HAP-1 (cell line): Measurements from ENCODE around the gene CST1.
"Not testable (repeated sequence)": the region's sequence is repeated elsewhere in the genome, so short reads cannot be mapped to it uniquely, and the experiment has no call there.

Source experiments
- DNase-seq, 2 experiments: peaks; one replicate each; pipeline ENCODE4 v3.0.0-alpha.2; 2016 to 2020; ENCODE audit warnings: low spot score in 2 of 2
- H3K27me3 ChIP-seq: fragments of 250-450 bp; sonication (Bioruptor Pico); 2 replicates; pipeline ENCODE4 v1.5.1; 2020; ENCODE audit warnings: low read depth, mild to moderate bottlenecking, moderate library complexity
- H3K36me3 ChIP-seq: fragments of 250-450 bp; sonication (Bioruptor Pico); replicated peaks from 2 replicates; pipeline ENCODE4 v1.5.1; 2020; ENCODE audit warnings: mild to moderate bottlenecking
- H3K4me1 ChIP-seq: fragments of 250-450 bp; sonication (Bioruptor Pico); 2 replicates; pipeline ENCODE4 v1.5.1; 2020; ENCODE audit warnings: mild to moderate bottlenecking
- H3K4me3 ChIP-seq: fragments of 250-450 bp; sonication (Bioruptor Pico); 2 replicates; pipeline ENCODE4 v1.5.1; 2020; ENCODE audit warnings: mild to moderate bottlenecking, moderate library complexity
- H3K9me3 ChIP-seq: fragments of 250-450 bp; sonication (Bioruptor Pico); 2 replicates; pipeline ENCODE4 v1.5.1; 2020; ENCODE audit warnings: mild to moderate bottlenecking, moderate library complexity
- in situ Hi-C: fragments of 300-500 bp; cut with MboI; formaldehyde crosslinking; loops from 3 replicates; pipeline ENCODE4 v1.14.3; 2020; ENCODE audit warnings: low sequenced_read_pairs, inconsistent platforms, mixed read lengths

Gene CST1

DNA sequence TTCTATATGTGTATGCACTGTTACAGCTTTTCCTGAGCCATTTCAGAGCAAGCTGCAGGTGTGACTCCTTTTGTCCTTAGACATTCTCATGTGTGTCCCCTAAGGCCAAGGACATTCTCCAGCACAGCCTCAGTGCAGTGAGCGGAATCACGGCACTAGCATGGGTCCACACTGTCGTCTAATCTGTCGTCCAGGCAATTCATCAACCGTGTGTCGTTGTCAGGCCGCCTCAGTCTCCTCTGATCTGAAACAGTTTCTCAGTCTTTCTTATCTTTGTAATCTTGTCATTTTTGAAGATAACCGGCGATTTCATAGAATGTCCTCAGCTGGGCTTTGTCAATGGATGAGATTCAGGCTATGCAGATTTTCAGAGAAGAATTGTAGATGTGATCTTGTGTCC, 31.4 kb downstream of the CST1 start:
- in situ Hi-C loops, H3K36me3 ChIP-seq, H3K4me1 ChIP-seq, H3K27me3 ChIP-seq, H3K4me3 ChIP-seq, DNase-seq, H3K9me3 ChIP-seq: not testable (repeated sequence)

DNA sequence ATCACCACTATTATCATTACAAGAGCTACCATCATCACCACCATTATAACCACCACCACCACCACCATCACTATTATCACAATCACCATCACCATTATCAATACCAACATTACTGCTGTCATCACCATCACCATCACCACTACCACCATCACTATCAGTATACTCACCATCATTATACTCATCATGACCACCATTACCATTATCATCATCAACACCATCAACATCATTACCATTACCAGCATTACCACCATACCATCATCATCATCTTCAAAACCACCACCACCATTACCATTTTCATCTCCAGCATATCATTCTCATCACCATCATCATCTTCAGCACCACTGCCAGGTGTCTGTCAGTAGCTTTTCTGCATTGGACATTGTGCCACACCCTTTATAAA, 39.0 kb downstream of the CST1 start:
- in situ Hi-C loops, result not testable (repeated sequence)

DNA sequence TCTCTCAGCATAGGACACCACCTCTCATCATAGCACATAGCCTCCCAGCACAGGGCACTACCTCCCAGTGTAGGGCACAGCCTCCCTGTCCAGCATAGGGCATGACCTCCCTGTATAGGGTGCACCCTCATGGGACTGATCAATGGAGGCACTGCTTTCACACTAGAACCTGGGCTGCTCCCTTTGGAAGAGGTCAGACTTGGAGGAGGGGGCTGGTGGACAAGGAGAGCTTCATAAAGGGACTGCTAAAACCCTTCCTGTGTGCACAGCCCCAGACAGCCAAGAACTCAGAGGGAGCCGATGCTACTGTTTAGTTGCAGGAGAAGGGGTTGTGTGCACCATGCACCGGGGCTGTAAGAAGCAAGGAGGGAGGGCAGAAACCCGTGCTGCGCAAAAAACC, 40.0 kb downstream of the CST1 start:
- no peaks in the 10 kb centered on the region for H3K36me3 ChIP-seq
- H3K4me1 ChIP-seq, result no peaks in the 10 kb centered on the region
- in situ Hi-C loops, result no loop called here
- no peaks in the 10 kb centered on the region for H3K27me3 ChIP-seq
- no peak for DNase-seq
- no peaks in the 10 kb centered on the region for H3K9me3 ChIP-seq
- no peak overlapping the region for H3K4me3 ChIP-seq

More for the DNA sequence above, 39.0 kb downstream of the CST1 start:
- H3K4me1 ChIP-seq, H3K27me3 ChIP-seq, DNase-seq, H3K9me3 ChIP-seq, H3K4me3 ChIP-seq, H3K36me3 ChIP-seq: not testable (repeated sequence)

DNA sequence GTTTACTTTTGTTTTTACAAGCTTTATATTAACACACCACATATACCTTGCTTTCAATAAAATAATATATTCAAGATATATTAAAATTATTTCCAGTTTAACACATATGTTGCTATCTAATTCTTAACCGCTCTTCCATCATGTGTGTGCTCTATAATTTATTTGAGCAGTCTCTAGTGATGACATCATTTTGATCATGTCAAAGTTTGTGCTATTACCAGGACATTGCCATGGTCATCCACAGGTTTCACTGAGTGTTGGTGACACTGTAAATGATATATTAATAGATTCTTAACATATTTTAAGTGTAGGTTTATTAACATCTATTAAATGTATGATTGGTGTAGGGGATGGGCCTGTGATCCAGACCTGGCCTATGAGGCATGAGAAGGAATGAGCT, 44.8 kb downstream of the CST1 start:
- no peak overlapping the region for H3K4me3 ChIP-seq
- DNase-seq, result no peak

DNA sequence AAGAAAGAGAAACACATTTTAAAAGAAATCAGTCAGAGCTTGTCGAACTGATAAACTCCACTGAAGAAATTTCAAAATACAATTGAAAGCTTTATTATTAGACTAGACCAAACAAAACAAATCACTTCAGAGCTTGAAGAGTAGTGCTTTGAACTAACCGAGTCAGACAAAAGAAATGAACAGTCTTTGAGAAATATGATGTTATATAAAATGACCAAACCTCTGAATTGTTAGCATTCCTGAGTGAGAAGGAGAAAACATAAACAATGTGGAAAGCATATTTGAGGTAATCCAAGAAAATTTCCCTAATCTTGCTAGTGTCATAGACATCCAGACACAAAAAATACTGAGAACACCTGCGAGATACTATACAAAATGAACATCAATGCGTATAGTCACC, 48.7 kb downstream of the CST1 start:
- no peaks in the 10 kb centered on the region for H3K9me3 ChIP-seq
- no peak for DNase-seq
- no peaks in the 10 kb centered on the region for H3K4me1 ChIP-seq
- no peak overlapping the region for H3K4me3 ChIP-seq
- in situ Hi-C loops, result no loop called here
- no peaks in the 10 kb centered on the region for H3K36me3 ChIP-seq
- H3K27me3 ChIP-seq, result no peaks in the 10 kb centered on the region

More for the DNA sequence above, 44.8 kb downstream of the CST1 start:
- H3K27me3 ChIP-seq, result no peaks in the 10 kb centered on the region
- H3K36me3 ChIP-seq, result no peaks in the 10 kb centered on the region
- H3K9me3 ChIP-seq, result no peaks in the 10 kb centered on the region
- in situ Hi-C loops, result no loop called here
- no peaks in the 10 kb centered on the region for H3K4me1 ChIP-seq

DNA sequence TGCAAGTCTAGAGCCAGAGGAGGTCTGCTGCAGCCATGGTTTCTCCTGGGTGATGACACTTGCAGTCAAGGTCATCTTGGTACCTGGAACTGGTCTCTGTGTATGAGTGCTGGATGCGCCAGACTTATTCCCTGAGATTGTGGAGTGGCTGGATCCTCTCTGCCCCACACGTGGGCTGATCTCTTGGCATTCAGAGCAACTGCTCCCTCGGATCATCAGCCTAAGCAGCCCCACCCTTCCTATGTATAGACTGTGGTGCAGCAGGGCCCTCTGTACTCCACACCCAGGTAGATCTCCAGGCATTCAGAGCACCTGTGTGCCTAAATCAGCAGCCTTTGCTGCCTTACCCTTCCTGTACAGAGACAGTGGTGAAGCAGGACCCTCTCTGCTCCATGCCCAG, 49.8 kb downstream of the CST1 start:
- no peaks in the 10 kb centered on the region for H3K36me3 ChIP-seq
- no peaks in the 10 kb centered on the region for H3K4me1 ChIP-seq
- in situ Hi-C loops, result no loop called here

DNA sequence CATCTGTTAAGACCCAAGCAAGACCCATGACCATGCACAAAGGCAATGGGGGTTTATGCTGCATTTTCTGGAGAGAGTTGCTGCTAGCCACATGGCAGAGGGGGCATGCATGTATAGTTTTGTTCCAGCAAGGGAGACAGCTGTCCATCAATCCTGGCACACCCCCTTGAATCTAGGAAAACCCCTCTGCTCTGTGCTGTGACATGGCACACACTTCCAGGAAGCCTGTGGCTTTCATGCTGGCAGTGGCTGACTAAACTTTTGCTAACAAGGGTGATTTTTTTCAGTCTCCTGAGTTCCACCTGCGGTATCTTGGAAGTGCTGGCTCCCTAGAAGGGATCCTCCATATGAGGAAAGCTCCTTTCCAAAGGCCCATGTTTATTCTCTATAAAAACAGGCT, 52.8 kb downstream of the CST1 start:
- Histone ChIP-seq H3K36me3 (no peaks in the 10 kb centered on the region), H3K4me1 (no peaks in the 10 kb centered on the region), H3K4me3 (no peak overlapping the region), H3K9me3 (no peaks in the 10 kb centered on the region), H3K27me3 (no peaks in the 10 kb centered on the region)
- no peak for DNase-seq
- in situ Hi-C loops, result no loop called here

More for the DNA sequence above, 49.8 kb downstream of the CST1 start:
- DNase-seq, result no peak
- Histone ChIP-seq H3K4me3 (no peak overlapping the region), H3K27me3 (no peaks in the 10 kb centered on the region), H3K9me3 (no peaks in the 10 kb centered on the region)
